Stimulated activated effector memory CD8-positive, alpha-beta T cell treated with anti-CD3 and anti-CD28 coated beads, Interleukin-12 subunit alpha, Interleukin-12 subunit beta, amount 100 ng/mL, for 72 hours (primary cell): Measurements from ENCODE around the gene SH3BP5.
"Not testable (repeated sequence)": the region's sequence is repeated elsewhere in the genome, so short reads cannot be mapped to it uniquely, and the experiment has no call there.

Experiments used
- ATAC-seq: fragments of 150-1000 bp; cut with Tn5 transposase; 2 replicates; pipeline ENCODE4 v1.10.0; 2021
- DNase-seq, 2 donors: peaks; one replicate each; pipeline ENCODE4 v3.0.0; 2021 to 2022; ENCODE audit warnings: low spot score in 2 of 2
- H3K27ac Mint-ChIP-seq: one replicate; pipeline ENCODE4 v1.8.0; 2022; ENCODE audit warnings: mild to moderate bottlenecking, mixed read lengths
- H3K36me3 Mint-ChIP-seq: one replicate; pipeline ENCODE4 v1.8.0; 2022; ENCODE audit warnings: mild to moderate bottlenecking, mixed read lengths
- H3K4me1 Mint-ChIP-seq: one replicate; pipeline ENCODE4 v1.8.0; 2022; ENCODE audit warnings: mixed read lengths
- H3K4me3 Mint-ChIP-seq: one replicate; pipeline ENCODE4 v1.8.0; 2022; ENCODE audit warnings: mild to moderate bottlenecking, mixed read lengths
- H3K9me3 Mint-ChIP-seq: one replicate; pipeline ENCODE4 v1.8.0; 2022; ENCODE audit warnings: mixed read lengths

SH3BP5 gene

GRCh38 chr3:15332405-15333098, at the start of gene SH3BP5:
Gene SH3BP5 (minus strand): TSS chr3:15332586. CDS start chr3:15332408, 178 bp downstream.
- Mint-ChIP-seq H3K27ac (peak within 1 kb of the TSS; percentile 91), H3K4me1 (peaks cover 40% of the 10 kb centered on the region), H3K9me3 (no peaks in the 10 kb centered on the region), H3K4me3 (peak within 1 kb of the TSS; percentile 91), H3K36me3 (peaks cover 23% of the 10 kb centered on the region)
- ATAC-seq (peak; percentile 91), DNase-seq (peak in 1 of 2 donors; percentile 69)

GRCh38 chr3:15380980-15381890, 48.8 kb upstream of the SH3BP5 start:
- H3K27ac Mint-ChIP-seq, result no peak overlapping the region
- peaks cover 12% of the 10 kb centered on the region for H3K36me3 Mint-ChIP-seq
- no peak for DNase-seq
- ATAC-seq, result no peak
- H3K9me3 Mint-ChIP-seq, result no peaks in the 10 kb centered on the region
- peaks cover 16% of the 10 kb centered on the region for H3K4me1 Mint-ChIP-seq
- H3K4me3 Mint-ChIP-seq, result no peak overlapping the region

GRCh38 chr3:15377961-15378791, 45.8 kb upstream of the SH3BP5 start:
- H3K27ac Mint-ChIP-seq, result peak overlapping the region; percentile 94
- H3K4me3 Mint-ChIP-seq, result no peak overlapping the region
- peaks cover 12% of the 10 kb centered on the region for H3K36me3 Mint-ChIP-seq
- DNase-seq (peak; percentile 73 to 95), ATAC-seq (peak; percentile 97)
- no peaks in the 10 kb centered on the region for H3K9me3 Mint-ChIP-seq
- H3K4me1 Mint-ChIP-seq, result peaks cover 17% of the 10 kb centered on the region

GRCh38 chr3:15375461-15376000, 43.1 kb upstream of the SH3BP5 start:
- no peak for DNase-seq
- H3K27ac Mint-ChIP-seq, result peak overlapping the region; percentile 94
- peaks cover 17% of the 10 kb centered on the region for H3K4me1 Mint-ChIP-seq
- peaks cover 12% of the 10 kb centered on the region for H3K36me3 Mint-ChIP-seq
- ATAC-seq, result no peak
- H3K4me3 Mint-ChIP-seq, result no peak overlapping the region
- no peaks in the 10 kb centered on the region for H3K9me3 Mint-ChIP-seq

- Mint-ChIP-seq H3K27ac (no peak overlapping the region), H3K4me3 (no peak overlapping the region), H3K4me1 (peaks cover 11% of the 10 kb centered on the region), H3K36me3 (peaks cover 7% of the 10 kb centered on the region), H3K9me3 (no peaks in the 10 kb centered on the region)
- ATAC-seq (no peak), DNase-seq (no peak)
Observed at GRCh38 chr3:15372918-15373317, 40.5 kb upstream of the SH3BP5 start.

- peaks cover 14% of the 10 kb centered on the region for H3K4me1 Mint-ChIP-seq
- DNase-seq (no peak), ATAC-seq (no peak)
- H3K4me3 Mint-ChIP-seq, result no peak overlapping the region
- H3K9me3 Mint-ChIP-seq, result no peaks in the 10 kb centered on the region
- peaks cover 5% of the 10 kb centered on the region for H3K36me3 Mint-ChIP-seq
- H3K27ac Mint-ChIP-seq, result no peak overlapping the region
Observed at GRCh38 chr3:15368561-15369135, 36.3 kb upstream of the SH3BP5 start.

GRCh38 chr3:15367059-15367458, 34.7 kb upstream of the SH3BP5 start:
- Mint-ChIP-seq H3K4me3 (no peak overlapping the region), H3K27ac (no peak overlapping the region), H3K36me3 (peaks cover 11% of the 10 kb centered on the region), H3K9me3 (no peaks in the 10 kb centered on the region), H3K4me1 (peaks cover 24% of the 10 kb centered on the region)
- DNase-seq (no peak), ATAC-seq (no peak)

- ATAC-seq, DNase-seq, H3K9me3 Mint-ChIP-seq, H3K4me3 Mint-ChIP-seq, H3K27ac Mint-ChIP-seq: not testable (repeated sequence)
- H3K4me1 Mint-ChIP-seq, result peaks cover 42% of the 10 kb centered on the region
- H3K36me3 Mint-ChIP-seq, result peaks cover 16% of the 10 kb centered on the region
Observed at GRCh38 chr3:15364078-15364477, 31.7 kb upstream of the SH3BP5 start.

- Mint-ChIP-seq H3K4me1 (peaks cover 33% of the 10 kb centered on the region), H3K36me3 (peaks cover 16% of the 10 kb centered on the region), H3K4me3 (peak overlapping the region; percentile 72), H3K27ac (peak overlapping the region; percentile 81), H3K9me3 (no peaks in the 10 kb centered on the region)
- peak; percentile 91 for ATAC-seq
- peak; percentile 33 to 84 for DNase-seq
Observed at GRCh38 chr3:15361494-15362214, 29.3 kb upstream of the SH3BP5 start.

- peak overlapping the region; percentile 81 for H3K27ac Mint-ChIP-seq
- peaks cover 40% of the 10 kb centered on the region for H3K4me1 Mint-ChIP-seq
- DNase-seq (no peak), ATAC-seq (peak; percentile 4)
- peaks cover 16% of the 10 kb centered on the region for H3K36me3 Mint-ChIP-seq
- peak overlapping the region; percentile 72 for H3K4me3 Mint-ChIP-seq
- H3K9me3 Mint-ChIP-seq, result no peaks in the 10 kb centered on the region
Observed at GRCh38 chr3:15360788-15361493, 28.6 kb upstream of the SH3BP5 start.

- ATAC-seq (no peak), DNase-seq (no peak)
- Mint-ChIP-seq H3K4me3 (no peak overlapping the region), H3K4me1 (peaks cover 40% of the 10 kb centered on the region), H3K9me3 (no peaks in the 10 kb centered on the region), H3K36me3 (peaks cover 16% of the 10 kb centered on the region), H3K27ac (no peak overlapping the region)
Observed at GRCh38 chr3:15359677-15360397, 27.5 kb upstream of the SH3BP5 start.

GRCh38 chr3:15356651-15357061, 24.3 kb upstream of the SH3BP5 start:
- not testable (repeated sequence) for DNase-seq, H3K9me3 Mint-ChIP-seq, H3K36me3 Mint-ChIP-seq
- ATAC-seq, result peak; percentile 46
- peak overlapping the region; percentile 32 for H3K4me3 Mint-ChIP-seq
- H3K27ac Mint-ChIP-seq, result peak overlapping the region; percentile 83
- H3K4me1 Mint-ChIP-seq, result peaks cover 27% of the 10 kb centered on the region

- H3K4me3 Mint-ChIP-seq, result peak overlapping the region; percentile 32
- no peaks in the 10 kb centered on the region for H3K36me3 Mint-ChIP-seq
- peaks cover 22% of the 10 kb centered on the region for H3K4me1 Mint-ChIP-seq
- ATAC-seq (no peak), DNase-seq (no peak)
- peak overlapping the region; percentile 83 for H3K27ac Mint-ChIP-seq
- no peaks in the 10 kb centered on the region for H3K9me3 Mint-ChIP-seq
Observed at GRCh38 chr3:15356176-15356575, 23.8 kb upstream of the SH3BP5 start.
